GM12873 (cell line): ENCODE data around the gene LRIT1.

Source experiments
- CTCF ChIP-seq: IDR thresholded peaks from 2 replicates; pipeline ENCODE4 v1.5.1; 2012; ENCODE audit warnings: low read depth, mild to moderate bottlenecking, moderate library complexity, low read length, control low read depth; ENCODE audit not compliant: insufficient read depth; ENCODE audit errors: missing control alignments

The LRIT1 gene

GRCh38 chr10:84233940-84234339, 7.4 kb downstream of the LRIT1 start:
- TF ChIP-seq CTCF, result no peak

- TF ChIP-seq CTCF, result no peak
These were observed 9.0 kb downstream of the LRIT1 start for GRCh38 chr10:84232376-84232775.

GRCh38 chr10:84230359-84230758, 11.0 kb downstream of the LRIT1 start:
- TF ChIP-seq CTCF, result no peak

- TF ChIP-seq CTCF, result no peak
These were observed 13.5 kb downstream of the LRIT1 start for GRCh38 chr10:84227810-84228209.

GRCh38 chr10:84226616-84227015, 14.7 kb downstream of the LRIT1 start:
- no peak for TF ChIP-seq CTCF

- no peak for TF ChIP-seq CTCF
These were observed 15.7 kb downstream of the LRIT1 start, which contains the start of gene LRIT2 for GRCh38 chr10:84225427-84226173. Gene LRIT2 (minus strand): TSS chr10:84225544. CDS start chr10:84225520, 24 bp downstream.

GRCh38 chr10:84224411-84225028, 16.8 kb downstream of the LRIT1 start:
- no peak for TF ChIP-seq CTCF
